GM19023 (cell line): Measurements from ENCODE around the gene UNKL.
"Not testable (repeated sequence)": the region's sequence is repeated elsewhere in the genome, so short reads cannot be mapped to it uniquely, and the experiment has no call there.

Experiments used
- ATAC-seq: cut with Tn5 transposase; IDR thresholded peaks from one replicate; pipeline ENCODE4 v1.9.1; 2021; ENCODE audit warnings: mild to moderate bottlenecking, moderate library complexity; ENCODE audit not compliant: unreplicated experiment

Gene UNKL

DNA sequence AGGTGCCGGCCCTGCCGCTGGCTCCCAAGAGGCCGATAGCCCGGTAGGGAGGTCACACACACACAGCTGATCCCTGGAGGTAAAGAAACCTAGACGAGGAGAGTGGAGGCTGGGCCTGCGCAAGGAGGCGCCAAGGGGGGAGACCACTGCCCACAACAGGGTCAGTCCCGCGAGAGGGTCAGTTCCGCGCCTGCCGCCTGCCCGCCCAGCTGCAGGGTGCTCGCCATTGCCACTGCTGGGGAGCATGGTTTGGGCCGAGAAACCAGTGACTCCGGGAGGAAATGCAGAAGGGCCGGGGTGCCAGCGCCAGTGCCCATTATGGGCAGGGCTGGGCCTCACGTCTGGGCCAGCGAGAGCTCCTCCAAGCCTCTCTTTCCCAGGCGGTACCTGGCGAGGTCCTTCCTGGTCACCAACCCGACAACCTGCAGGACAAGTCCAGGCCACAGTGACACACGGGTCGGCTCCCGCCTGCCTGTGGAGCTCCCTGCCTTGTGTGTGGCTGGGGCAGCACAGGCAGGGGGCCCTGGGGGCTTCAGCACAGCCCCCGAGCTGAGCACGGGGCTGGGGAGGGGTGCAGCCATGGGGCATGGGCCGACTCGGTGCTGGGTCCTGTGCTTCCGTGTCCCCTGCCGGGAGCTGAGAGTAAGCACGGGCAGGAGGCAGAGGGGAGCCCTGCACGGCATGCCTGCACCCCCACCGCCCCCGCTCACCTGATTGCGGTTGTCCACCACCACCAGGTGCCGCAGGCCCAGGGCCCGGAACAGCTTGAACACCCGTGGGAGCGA is 32.0 kb upstream of the UNKL start:
- no peak for ATAC-seq

DNA sequence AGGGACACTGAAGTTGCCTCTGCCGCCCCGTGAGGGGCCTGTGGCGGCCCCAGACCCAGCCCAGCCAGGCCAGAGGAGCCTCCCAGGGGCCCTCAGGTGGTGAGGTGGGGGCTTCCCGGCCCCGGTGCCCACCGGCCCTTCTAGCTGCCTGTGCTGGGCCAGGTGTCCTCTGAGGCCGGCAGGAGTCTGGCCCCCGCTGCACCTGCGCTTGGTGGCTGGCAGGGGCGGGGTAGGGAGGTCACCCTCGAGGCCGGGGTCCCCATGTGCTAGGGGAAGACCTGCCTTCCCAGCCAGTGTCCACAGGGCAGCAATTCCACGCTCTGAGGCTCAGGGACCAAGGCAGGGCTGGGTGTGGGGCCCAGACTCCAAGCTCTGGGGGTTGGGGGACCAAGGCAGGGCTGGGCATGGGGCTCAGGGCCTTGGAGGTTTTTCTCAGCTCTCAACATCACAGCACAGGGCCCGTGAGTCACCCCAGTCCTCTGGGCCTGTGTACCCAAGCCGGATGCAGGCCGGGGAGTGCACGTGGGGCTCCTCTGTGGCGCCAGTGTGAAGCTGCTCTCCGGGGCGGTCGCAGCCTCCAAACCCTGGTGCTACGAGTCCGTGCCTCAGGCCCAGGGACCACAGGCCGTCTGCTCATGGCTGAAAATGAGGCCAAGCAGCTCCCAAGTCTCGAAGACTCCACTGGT is 31.2 kb upstream of the UNKL start:
- no peak for ATAC-seq

DNA sequence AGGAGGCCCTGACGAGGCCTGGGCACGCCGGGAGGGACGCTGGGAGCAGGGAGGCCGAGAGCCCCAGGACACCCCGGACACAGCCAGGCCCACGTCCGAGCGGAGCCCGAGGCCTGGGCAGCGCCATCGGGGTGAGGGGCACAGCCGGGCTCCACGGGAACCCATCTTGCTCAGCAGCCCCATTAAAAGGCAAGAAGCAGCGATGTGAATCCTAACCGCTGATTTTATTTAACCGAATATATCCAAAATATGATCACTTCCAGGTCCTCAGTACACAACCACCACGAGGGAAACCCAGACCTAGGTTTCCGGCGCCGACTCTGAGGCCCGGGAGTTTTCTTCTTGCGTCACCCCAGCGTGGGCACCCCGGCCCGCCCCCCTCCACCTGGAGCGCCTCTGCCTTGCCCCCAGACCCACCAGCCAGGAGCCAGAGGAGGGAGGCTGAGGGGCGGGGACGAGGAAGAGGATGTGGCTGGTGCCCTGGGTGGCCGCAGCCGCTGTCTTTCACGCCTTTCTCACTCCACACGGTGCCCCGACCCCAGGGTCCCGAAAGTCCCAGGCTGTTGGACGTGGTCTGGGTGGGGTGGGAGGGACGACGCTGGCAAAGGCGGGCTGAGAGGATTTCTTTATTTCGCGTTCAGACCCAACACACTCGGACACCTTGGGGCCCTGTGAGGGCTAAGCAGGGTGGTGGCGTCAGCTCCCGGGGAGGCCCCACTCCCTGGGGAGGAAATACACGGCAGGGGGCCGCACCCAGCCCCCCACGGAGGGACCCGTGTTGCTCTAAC is 30.4 kb upstream of the UNKL start:
- ATAC-seq = no peak

DNA sequence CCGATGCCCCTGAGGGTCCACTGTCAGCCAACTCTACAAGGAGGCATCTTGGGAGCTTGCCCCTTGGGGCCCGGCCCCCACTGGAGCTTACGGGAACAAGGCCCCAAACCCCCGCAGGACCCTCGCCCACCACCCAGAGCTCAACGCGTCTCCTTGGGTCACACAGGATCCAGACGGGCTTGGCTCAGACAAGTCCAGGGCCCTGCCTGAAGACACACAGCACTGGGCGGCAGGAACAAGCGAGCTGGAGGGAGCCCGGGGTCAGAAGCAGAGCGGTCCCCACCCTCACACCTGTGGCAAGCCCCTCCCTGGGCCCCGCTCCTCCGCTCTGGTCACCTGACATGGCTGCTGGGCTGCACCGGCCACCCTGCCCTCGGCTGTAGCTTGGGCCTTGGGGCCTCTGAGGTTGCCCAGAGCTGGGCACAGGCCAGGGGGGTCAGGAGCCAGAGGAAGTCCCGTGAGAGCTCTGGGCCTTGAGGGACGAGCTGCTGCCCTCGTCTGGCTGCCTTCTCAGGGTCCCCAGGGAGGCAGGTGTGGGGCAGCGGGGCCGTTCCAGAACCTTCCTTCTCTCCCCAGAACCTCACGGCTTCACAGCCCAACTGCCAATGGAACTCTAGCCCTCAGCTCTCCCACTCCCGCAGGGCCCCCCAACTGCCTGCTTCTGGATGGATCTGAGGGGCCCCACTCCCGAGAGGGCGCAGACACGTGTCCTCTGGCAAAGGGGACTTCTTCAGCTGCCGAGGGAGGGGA is 29.7 kb upstream of the UNKL start, which contains the start of gene CCDC154:
TSS of gene CCDC154 (minus strand) at position 577 of the 750 bp plus-strand sequence. CDS start at position 343, 234 bp downstream.
- no peak for ATAC-seq

- ATAC-seq = no peak
Measured at GRCh38 chr16:1443403-1443973, 29.0 kb upstream of the UNKL start.

DNA sequence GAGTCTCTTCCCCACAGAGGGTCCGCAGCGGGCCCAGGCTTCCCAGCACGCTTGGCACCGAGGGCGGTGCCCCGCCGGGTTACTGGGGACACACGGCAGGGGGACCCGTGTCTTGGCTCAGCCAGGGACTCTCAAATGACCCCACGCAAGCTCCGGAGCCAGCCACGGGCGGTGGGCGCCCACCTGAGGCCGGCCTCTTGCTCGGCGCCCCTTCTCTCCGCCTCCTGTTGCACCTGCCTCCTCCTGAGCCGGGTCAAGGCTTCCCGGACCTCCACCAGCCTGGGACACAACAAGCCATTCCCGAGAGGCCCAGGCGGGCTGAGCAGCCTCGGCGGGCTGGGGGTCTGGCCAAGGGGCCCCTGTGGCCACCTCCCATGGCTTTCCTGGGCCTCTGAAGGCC is 28.2 kb upstream of the UNKL start:
- ATAC-seq = no peak

DNA sequence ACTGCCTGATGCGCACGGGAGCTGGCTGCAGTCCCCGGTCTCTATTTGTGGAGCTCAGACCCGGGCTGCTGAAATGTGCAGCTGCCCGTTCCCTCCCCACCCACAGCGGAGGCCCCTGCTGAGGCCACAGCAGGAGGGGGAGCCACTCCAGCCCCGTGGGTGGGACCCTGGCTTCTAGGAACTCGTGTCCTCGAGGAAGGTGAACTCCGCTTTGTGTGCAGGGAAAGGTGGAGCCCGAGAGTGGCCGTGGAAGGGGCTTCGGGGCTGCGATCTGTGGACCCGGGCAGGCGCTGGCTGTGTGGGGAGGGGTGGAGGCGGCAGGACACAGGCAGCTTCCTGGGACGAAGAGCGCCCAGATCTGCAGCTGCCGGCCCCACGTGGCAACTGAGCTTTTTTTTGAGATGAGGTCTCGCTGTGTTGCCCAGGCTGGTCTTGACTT is 26.9 kb upstream of the UNKL start:
- ATAC-seq = no peak

DNA sequence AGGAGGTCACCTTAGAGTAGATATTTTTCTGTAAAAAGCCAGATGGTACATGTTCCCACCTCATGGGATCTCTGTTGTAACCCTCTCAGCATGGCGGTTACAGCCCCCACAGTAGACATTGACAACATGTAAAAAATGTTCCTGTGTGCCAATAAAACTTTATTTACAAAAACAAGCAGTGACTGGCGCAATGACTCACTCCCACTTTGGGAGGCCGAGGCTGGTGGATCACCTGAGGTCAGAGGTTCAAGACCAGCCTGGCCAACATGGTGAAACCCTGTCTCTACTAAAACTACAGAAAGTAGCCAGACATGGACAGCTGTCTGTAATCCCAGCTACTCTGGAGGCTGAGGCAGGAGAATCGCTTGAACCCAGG is 25.2 kb upstream of the UNKL start:
- not testable (repeated sequence) for ATAC-seq

DNA sequence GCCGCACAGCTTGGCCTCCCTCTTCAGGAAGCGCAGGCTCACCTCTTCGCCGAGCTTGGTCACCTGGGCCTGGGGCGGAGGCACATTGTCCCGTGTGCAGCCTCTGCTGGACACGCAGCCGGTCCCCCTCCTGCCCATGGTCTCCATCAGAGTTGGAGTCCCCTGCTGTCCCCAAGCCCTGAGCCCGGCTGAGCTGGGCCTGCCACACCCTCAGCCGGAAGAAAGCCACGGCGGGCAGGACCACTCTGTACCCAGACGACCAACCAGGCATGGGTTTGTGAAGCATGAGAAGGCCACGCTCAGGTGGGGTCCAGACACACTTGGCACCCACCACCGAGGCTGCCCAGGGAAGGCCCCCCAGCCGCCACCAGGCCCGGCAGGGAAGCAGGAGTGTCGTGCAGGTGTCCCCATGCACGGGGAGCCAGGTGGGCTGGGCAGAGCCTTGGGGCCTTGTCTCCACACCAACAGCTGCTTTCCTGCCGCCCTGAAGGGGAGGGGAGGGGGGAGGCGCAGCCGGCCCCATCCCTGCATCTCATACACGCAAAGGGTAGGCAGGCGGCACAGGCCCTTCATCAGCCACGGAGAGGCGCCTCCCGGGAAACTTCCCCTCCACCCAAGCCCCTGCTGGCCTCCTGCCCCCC is 24.7 kb upstream of the UNKL start:
- ATAC-seq = no peak

- ATAC-seq = no peak
Measured at GRCh38 chr16:1438229-1439057, 23.9 kb upstream of the UNKL start.

DNA sequence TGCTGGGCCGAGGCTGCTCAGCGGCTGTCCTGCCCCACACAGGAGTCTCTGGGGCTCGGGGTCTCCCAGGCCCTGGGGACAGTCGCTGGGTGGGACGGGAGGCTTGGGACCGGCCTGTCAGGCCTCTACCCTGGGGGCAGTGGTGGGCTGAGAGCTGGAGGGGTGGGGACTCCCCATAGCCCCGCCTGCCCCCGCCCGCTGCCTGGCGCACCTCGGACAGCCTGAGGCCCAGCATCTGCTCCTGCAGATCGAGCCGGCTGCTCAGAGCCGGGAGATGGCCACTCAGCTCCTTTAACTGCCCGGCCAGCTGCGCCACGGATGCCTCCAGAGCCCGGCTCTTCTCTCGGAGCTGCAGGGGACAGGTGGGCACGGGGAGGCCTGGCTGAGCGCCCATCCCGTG is 23.1 kb upstream of the UNKL start:
- ATAC-seq = no peak

DNA sequence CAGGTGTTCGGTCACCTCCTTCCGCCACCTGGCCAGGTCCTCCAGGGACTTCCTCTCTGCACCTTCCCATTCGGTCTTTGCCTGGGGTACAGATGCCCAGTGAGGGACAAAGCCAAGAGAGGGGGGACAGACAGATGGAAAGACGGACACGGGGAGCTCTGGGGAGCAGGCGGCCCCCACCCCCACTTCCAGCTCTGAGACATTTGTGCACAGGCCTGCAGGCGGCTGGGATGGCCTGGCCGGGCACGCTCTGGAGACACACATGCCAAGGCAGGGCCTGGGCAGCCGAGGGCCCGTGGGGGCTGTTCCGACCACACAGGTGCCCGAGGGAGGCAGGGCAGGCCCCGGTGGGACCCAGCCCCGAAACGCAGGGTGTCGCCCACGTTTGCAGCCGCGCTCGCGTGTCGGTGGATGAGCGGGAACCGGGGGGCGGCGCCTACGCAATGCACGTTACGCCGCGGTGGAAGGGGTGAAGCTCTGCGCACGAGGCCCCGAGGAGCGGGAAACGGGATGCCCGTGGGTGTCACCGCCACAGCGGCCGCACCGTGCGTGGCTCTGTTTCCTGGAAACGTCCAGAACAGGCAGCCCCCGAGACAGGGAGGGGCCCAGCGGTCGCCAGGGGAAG is 22.3 kb upstream of the UNKL start:
- ATAC-seq = no peak

DNA sequence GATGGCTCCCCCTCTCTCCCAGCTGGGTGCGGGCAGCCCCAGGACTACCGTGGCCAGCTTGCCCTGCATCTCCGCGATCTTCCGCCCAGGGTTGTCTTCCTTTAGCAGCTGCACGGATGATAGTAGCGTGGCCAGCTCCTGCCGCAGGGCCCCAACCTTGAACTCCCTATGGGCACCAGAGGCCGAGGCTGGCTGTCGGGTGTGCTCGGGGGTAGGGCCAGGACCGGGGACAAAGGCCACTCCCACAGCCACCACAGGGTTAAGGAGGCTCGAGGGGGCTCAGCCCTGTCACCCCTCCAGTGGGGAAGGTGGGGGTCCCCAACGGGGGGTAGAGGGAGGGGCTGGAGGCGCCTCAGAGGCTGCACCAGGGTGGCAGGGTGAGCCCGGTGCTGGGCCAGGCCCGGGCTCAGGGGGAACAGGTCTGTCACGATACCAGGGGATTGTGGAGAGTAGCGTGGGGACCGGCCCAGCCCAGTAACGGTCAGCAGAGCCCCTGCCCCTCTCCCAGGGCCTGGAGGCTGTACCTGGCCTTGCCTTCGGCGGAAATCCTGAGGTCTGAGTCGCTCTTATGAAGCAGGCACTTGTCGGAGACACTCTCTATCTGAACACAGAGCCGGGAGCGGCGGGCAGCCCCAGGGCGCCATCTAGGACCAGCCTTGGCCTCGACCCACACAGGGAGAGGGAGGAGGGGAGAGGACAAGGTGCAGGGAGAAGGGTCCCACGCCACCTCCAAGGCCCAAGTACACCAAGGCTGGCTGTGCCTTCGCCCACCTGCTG is 21.6 kb upstream of the UNKL start:
- no peak for ATAC-seq

DNA sequence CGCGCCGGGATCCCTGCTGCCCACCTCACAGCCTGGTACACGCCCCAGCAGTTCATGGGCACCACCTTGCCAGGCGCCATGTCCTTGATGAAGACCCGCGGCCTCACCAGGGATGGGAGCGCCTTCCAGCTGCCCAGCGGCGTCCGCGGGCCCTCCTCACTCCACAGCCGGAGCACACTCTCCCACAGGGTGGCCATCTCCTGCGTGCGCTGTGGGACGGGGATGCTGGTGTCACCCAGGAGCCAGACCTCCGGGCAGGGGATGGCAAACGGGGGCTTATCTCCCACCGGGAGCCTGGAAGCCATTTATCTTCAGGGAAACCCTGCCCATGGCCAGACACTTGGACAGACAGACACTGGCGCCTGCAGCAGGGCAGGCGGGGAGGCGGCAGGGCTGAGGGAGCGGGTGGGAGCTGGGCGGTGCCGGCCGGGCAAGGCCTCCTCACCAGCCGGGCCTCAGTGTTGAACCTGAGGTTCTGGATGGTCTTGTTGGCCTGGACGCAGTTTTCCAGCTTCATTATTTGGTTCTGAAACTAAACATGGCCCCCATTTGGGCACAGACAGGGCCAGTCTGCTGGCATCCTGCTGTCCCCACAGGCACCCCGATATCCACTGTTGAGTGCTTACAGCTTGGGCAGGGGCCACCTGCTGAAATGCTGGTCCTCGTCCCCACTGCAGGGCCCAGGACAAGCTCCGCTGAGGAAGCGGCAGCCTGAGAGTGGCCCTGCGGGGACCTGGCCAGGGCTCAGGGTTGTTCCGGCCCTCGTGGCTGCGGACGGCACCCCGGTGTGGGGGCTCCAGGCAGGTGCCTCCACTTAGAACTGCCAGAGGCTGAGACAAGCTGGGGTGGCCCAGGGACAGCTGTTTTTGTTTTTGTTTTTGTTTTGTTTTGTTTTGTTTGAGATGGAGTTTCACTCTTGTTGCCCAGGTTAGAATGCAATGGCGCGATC is 20.4 kb upstream of the UNKL start:
- no peak for ATAC-seq

DNA sequence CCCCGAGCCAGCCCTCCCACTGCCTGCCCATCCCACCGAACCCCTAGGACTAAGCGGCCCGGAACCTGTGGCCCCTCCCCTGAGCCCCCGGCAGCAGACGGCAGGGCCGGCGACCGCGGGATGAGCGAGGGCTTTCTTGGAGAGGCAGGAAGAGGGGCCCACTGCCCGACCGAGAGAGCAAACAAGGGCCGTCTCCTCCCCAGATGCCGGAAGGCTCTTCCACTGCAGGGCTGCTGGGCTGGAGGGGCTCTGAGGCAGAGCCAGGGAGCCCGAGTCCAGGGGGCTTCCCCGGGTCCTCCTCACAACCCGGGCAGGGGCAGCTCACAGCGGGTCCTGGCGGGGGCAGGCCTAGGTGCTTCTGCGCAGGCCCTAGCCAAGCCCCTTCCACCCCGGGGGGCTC is 19.3 kb upstream of the UNKL start:
- ATAC-seq = no peak

DNA sequence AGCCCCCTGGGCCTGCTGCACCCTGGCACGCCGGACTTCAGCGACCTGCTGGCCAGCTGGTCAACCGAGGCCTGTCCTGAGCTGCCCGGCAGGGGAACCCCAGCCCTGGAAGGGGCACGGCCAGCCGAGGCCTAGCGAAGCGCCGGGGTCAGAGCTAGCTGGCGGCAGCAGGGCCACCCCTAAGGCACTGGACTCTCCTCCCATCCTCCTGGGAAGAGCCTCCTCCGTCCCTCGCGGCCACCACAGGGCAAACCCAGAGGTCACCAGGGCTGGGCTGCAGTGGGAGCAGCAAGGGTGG is 18.7 kb upstream of the UNKL start:
- ATAC-seq = no peak
